ENCODE results near the gene PLA2G2A. TPM values are rescaled to one million over a fixed set of nuclear protein-coding genes. Genes with fewer than 3 reads are reported as not detected.
"Not testable (repeated sequence)": the region's sequence is repeated elsewhere in the genome, so short reads cannot be mapped to it uniquely, and the experiment has no call there.

Gene PLA2G2A
- total and polyA plus RNA-seq, 10 of the 15 experiments (the other 5 are each of a cell fraction or from before 2014, with no cell fraction given) = 0.36 TPM; not detected in 9

GRCh38 chr1:19990689-19991088, 11.3 kb upstream of the PLA2G2A start:
- H3K9me3 ChIP-seq (replicated peaks; ENCODE audit: control insufficient read depth, insufficient read depth, low read length) = no peaks in the 10 kb centered on the region; the same call in 2 of the 3 replicates
- FAIRE-seq (no peak), DNase-seq (ENCODE audit: low read depth, low spot score) (no peak), ATAC-seq (no peak)
- no peaks in the 10 kb centered on the region for H3K36me3 ChIP-seq (ENCODE audit: control insufficient read depth in 2 of 2, insufficient read depth in 2 of 2, low read length in 1 of 2)
- no peak overlapping the region for H3K4me3 ChIP-seq
- ChIA-PET RAD21 (ENCODE audit: unreplicated experiment) (no interaction called here), CTCF (no interaction called here), POLR2A (no interaction called here), SMC1A (ENCODE audit: uncharacterized antibody, unreplicated experiment) (no interaction called here)
- 0 out of 4 replicates have a peak, but pooled peaks cover 0 to 2% of the 10 kb centered on the region in 2 experiments for H3K27me3 ChIP-seq (replicated peaks in 1 of 2; ENCODE audit: control insufficient read depth in 2 of 2, insufficient read depth in 2 of 2, low read length in 1 of 2)
- H3K9ac ChIP-seq (ENCODE audit: control insufficient read depth, insufficient read depth, low read length) = no peak overlapping the region
- H4K20me1 ChIP-seq (ENCODE audit: control insufficient read depth, insufficient read depth) = no peaks in the 10 kb centered on the region
- intact Hi-C loops (cut with micrococcal nuclease; ENCODE audit: unreplicated experiment) (no loop called here), in situ Hi-C loops (cut with MboI) (no loop called here)
- H3K4me1 ChIP-seq (ENCODE audit: control insufficient read depth, insufficient read depth, low read length) = no peaks in the 10 kb centered on the region
- no peak overlapping the region for H3K4me2 ChIP-seq (ENCODE audit: control insufficient read depth, insufficient read depth)
- 20% methylated on average over 2 of the region's 2 CpGs for WGBS (ENCODE audit: insufficient coverage, insufficient replicate concordance, low lambda C conversion rate, missing lambda C conversion rate)
- H3K79me2 ChIP-seq (ENCODE audit: control insufficient read depth, insufficient read depth, low read length) = no peaks in the 10 kb centered on the region
- no peak overlapping the region for H2AFZ ChIP-seq (ENCODE audit: control insufficient read depth, low read depth, low read length)
- no peak overlapping the region for H3K27ac ChIP-seq (ENCODE audit: control insufficient read depth, insufficient read depth)
- TF ChIP-seq ETV6 (conservative IDR thresholded peaks at IDR 0.05 in 1 of 2, IDR thresholded peaks at IDR 0.05 in 1 of 2; ENCODE audit: borderline replicate concordance in 1 of 2, low read depth in 1 of 2) (no peak), NBN (IDR thresholded peaks at IDR 0.05) (no peak), ATF7 (IDR thresholded peaks at IDR 0.05; ENCODE audit: low read depth) (no peak), KAT2A (conservative IDR thresholded peaks at IDR 0.05; ENCODE audit: control insufficient read depth, low read depth, low read length) (no peak), SIX5 (IDR thresholded peaks at IDR 0.05; ENCODE audit: low read depth, low read length, severe bottlenecking) (no peak), SIN3A (IDR thresholded peaks at IDR 0.05; ENCODE audit: low read depth, low read length) (no peak), KDM1A (IDR thresholded peaks at IDR 0.05; ENCODE audit: borderline replicate concordance) (no peak)
- BruUV-seq (replicated peaks) = no TSS peak

GRCh38 chr1:19990182-19990582, 10.8 kb upstream of the PLA2G2A start:
- H3K9me3 ChIP-seq (replicated peaks; ENCODE audit: control insufficient read depth, insufficient read depth, low read length); H3K4me2 ChIP-seq (ENCODE audit: control insufficient read depth, insufficient read depth); ATAC-seq; DNase-seq (ENCODE audit: low read depth, low spot score); H3K79me2 ChIP-seq (ENCODE audit: control insufficient read depth, insufficient read depth, low read length); H3K9ac ChIP-seq (ENCODE audit: control insufficient read depth, insufficient read depth, low read length); intact Hi-C loops (cut with micrococcal nuclease; ENCODE audit: unreplicated experiment); H3K27me3 ChIP-seq (replicated peaks in 1 of 2; ENCODE audit: control insufficient read depth in 2 of 2, insufficient read depth in 2 of 2, low read length in 1 of 2); H3K4me3 ChIP-seq; H3K4me1 ChIP-seq (ENCODE audit: control insufficient read depth, insufficient read depth, low read length); CTCF ChIA-PET; in situ Hi-C loops (cut with MboI); H3K36me3 ChIP-seq (ENCODE audit: control insufficient read depth in 2 of 2, insufficient read depth in 2 of 2, low read length in 1 of 2); H4K20me1 ChIP-seq (ENCODE audit: control insufficient read depth, insufficient read depth); H3K27ac ChIP-seq (ENCODE audit: control insufficient read depth, insufficient read depth); H2AFZ ChIP-seq (ENCODE audit: control insufficient read depth, low read depth, low read length); POLR2A ChIA-PET; SMC1A ChIA-PET (ENCODE audit: uncharacterized antibody, unreplicated experiment); BruUV-seq (replicated peaks); RAD21 ChIA-PET (ENCODE audit: unreplicated experiment); FAIRE-seq: not testable (repeated sequence)
- 37% methylated on average over 9 of the region's 9 CpGs for WGBS (ENCODE audit: insufficient coverage, insufficient replicate concordance, low lambda C conversion rate, missing lambda C conversion rate)

All from GM12878 (cell line).